GM18519 (cell line): ENCODE results near the gene TPST2.

ENCODE experiments used
- ATAC-seq: cut with Tn5 transposase; IDR thresholded peaks from one replicate; pipeline ENCODE4 v1.9.1; 2021; ENCODE audit warnings: mild to moderate bottlenecking, moderate library complexity; ENCODE audit not compliant: unreplicated experiment, low FRiP score

The TPST2 gene

GRCh38 chr22:26612652-26613051 is 22.7 kb upstream of the TPST2 start:
- ATAC-seq: no peak

DNA sequence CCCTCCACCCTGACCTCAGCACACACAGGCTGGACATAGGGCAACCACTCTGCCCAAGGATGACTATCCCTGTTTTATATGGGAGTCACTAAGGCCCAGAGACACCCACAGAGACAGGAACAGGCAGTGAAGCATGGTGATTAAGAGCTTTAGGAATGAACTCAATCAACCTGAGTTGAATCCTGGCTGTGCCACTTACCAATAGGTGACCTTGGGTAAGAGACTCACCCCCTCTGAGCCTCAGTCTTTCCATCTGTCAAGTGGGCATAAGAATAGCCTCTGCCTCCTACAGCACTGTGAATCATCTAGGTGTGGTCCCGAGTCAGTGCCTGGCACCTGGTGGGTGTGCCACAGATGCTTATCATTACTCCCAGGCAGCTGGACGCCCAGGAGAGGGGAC is 21.1 kb upstream of the TPST2 start:
- ATAC-seq: no peak

- peak; percentile 71 for ATAC-seq
Measured at GRCh38 chr22:26610072-26610958, 20.4 kb upstream of the TPST2 start.

GRCh38 chr22:26609287-26609686 is 19.4 kb upstream of the TPST2 start:
- no peak for ATAC-seq

- ATAC-seq: no peak
Measured at GRCh38 chr22:26608129-26608528, 18.2 kb upstream of the TPST2 start.

GRCh38 chr22:26606611-26607010 is 16.7 kb upstream of the TPST2 start:
- no peak for ATAC-seq

- ATAC-seq: no peak
Measured at GRCh38 chr22:26604368-26604767, 14.4 kb upstream of the TPST2 start.

DNA sequence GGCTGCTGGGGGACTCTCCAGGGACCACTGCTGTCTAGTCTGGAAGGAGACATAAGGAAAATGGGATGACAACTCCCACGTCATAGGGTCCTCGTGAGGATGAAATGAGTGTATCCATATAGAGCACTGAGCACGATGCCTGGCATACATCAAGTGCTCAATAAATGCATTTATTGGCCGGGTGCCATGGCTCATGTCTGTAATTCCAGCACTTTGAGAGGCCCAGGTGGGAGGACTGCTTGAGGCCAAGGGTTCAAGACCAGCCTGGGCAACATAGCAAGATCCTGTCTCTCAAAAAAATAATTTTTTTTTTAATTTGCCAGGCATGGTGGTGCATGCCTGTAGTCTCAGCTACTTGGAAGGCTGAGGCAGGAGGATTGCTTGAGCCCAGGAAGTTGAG is 12.2 kb upstream of the TPST2 start:
- ATAC-seq: no peak

- ATAC-seq: no peak
Measured at GRCh38 chr22:26601726-26602125, 11.8 kb upstream of the TPST2 start.

DNA sequence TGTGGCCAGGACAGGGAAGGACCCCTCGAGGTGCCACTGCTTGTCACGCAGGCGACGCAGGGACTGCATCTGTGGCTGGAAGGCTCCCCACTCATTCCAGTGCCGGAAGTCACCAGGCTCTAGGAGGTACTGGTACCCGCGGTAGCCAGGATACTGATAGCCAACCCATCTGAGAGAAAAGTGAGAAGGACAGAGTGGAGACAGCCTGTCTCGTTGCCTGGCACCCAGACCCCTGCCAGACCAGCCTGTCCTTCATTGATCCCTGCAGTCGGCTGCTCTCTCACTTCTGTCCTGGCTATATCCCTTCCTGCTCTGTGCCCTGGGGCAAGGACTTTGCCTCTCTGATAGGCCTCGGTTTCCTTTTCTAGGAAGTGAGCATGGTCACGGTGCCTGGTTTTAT is 9.6 kb upstream of the TPST2 start:
- ATAC-seq: no peak

DNA sequence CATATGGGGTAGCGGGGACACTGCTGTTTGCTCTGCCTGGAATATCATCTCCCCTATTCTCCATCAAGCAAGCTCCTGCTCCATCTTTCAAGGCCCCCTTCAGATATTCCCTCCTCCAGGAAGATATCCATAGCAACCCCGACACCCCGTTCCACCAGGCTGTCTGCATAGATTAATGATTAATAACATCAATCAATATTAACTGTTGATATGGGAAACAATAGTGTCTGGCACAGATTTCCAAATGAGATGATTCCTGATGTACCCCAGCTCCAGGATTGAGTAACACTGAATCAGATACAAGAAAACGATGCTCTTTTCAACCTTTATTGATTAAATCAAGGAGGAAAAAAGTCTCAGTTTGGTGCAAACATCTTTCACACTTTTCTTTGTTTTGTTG is 7.5 kb upstream of the TPST2 start:
- no peak for ATAC-seq

- no peak for ATAC-seq
Measured at GRCh38 chr22:26597026-26597425, 7.1 kb upstream of the TPST2 start.

DNA sequence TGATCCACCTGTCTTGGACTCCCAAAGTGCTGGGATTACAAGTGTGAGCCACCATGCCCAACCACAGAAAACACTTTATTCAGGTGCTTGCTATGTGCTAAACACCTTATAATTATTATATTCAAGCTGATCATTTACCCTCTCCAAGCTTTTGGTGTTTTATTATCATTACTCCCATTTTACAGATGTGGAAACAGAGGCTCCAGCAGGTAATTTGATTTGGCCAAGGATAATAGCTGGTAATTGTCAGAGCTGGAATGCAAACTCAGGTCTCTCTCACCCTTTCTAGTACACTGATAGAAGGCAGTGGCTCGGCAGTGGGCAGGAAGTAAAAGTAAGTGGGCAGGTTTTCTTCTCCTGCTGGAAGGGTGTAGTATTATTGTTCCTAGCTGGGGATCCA is 3.8 kb upstream of the TPST2 start:
- ATAC-seq: no peak

- ATAC-seq: no peak
Measured at GRCh38 chr22:26592421-26592891, 2.5 kb upstream of the TPST2 start.

DNA sequence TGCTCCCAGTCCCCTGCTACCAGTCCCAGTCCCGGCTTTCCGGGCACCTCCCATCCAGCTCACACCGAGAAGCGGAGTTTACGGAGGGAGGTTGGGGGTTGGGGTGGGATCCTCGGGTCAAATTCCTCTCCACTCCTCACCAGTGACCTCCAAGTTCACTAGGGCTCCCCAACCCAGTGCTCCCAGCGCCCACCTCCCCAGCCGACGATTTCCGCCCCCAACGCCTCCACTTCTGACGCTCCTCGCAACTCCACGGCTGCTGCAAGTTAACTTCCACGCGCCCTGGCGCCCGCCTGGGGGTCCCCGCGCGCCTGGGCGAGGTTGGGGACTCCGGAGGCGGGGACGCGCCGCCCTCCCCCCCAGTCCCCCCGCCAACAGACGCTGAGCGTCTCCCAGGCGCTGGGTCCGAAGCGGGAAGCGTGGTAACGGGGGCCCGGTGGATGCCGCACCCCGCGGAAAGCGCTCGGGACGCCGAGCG is 526 bp downstream of the TPST2 start:
- ATAC-seq: no peak

DNA sequence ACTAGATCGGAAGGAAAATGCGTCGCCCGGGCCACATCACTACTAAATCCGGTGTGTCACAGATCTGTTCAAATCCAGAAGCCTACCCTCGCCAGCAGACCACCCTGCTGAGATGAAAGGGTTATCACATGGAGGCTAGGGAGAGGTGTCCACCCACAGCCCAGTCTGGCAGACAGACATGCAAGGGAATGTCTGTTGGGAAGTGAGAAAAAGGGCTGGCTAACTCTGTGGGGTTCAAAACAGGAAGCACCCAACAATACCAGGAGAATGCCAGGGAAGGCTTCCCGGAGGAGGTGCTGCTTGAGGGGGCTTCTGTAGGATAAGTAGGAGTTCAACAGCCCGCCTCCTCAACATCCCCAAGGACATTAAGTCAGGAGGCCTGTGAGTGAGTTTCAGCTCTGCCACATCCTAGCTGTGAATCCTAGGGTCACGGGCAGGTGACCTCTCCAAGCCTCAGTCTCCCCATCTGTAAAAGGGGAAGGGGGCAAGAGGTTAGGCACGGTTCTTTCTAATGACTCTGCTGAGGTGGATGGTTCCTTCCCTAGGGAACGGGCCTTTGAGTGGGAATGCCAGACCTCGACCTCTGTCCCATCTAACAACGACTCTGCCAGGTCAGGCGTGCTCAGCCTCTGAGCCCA is 1.1 kb downstream of the TPST2 start:
- ATAC-seq: no peak

GRCh38 chr22:26587991-26588613 is 1.8 kb downstream of the TPST2 start:
- no peak for ATAC-seq

GRCh38 chr22:26586556-26587325 is 3.2 kb downstream of the TPST2 start:
- ATAC-seq: no peak

- ATAC-seq: no peak
Measured at GRCh38 chr22:26585104-26585790, 4.7 kb downstream of the TPST2 start.

DNA sequence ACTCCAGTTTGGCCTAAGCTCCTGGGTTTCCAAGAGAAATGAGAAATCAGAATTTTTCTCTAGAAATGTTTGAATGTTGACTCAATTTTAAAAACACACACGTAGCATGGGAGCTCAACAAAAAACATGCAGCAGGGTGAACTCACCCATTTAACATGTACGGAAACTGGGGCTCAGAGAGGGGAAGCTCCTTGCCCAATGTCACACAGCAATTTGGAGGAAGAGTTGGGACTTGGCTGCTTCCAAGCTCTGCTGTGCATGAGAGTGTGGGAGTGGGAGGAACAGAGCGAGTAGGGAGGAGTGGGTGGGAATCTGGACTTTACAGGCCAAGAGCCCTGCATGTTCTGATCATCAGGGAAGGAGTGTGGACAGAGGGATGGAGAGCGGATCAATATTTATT is 5.9 kb downstream of the TPST2 start:
- no peak for ATAC-seq
